ENCODE measurements around the gene WDR27.

The WDR27 gene

GRCh38 chr6:169589699-169590257 is 112.1 kb downstream of the WDR27 start:
- FAIRE-seq = no peak

- no peak for FAIRE-seq
Measured at GRCh38 chr6:169589293-169589692, 112.5 kb downstream of the WDR27 start.

GRCh38 chr6:169587975-169588374 is 113.9 kb downstream of the WDR27 start:
- FAIRE-seq = no peak

GRCh38 chr6:169583886-169584541 is 117.8 kb downstream of the WDR27 start:
- no peak for FAIRE-seq

- no peak for FAIRE-seq
Measured at GRCh38 chr6:169579407-169580111, 122.3 kb downstream of the WDR27 start.

- no peak for FAIRE-seq
Measured at GRCh38 chr6:169577974-169578373, 123.9 kb downstream of the WDR27 start.

GRCh38 chr6:169577236-169577635 is 124.6 kb downstream of the WDR27 start:
- no peak for FAIRE-seq

GRCh38 chr6:169575821-169576220 is 126.0 kb downstream of the WDR27 start:
- no peak for FAIRE-seq

GRCh38 chr6:169575365-169575764 is 126.5 kb downstream of the WDR27 start:
- no peak for FAIRE-seq

- no peak for FAIRE-seq
Measured at GRCh38 chr6:169574420-169574819, 127.4 kb downstream of the WDR27 start.

- no peak for FAIRE-seq
Measured at GRCh38 chr6:169573883-169574282, 127.9 kb downstream of the WDR27 start.

- no peak for FAIRE-seq
Measured at GRCh38 chr6:169571123-169571962, 130.5 kb downstream of the WDR27 start.

- no peak for FAIRE-seq
Measured at GRCh38 chr6:169568314-169569087, 133.3 kb downstream of the WDR27 start.

- FAIRE-seq = no peak
Measured at GRCh38 chr6:169567819-169568218, 134.0 kb downstream of the WDR27 start.

GRCh38 chr6:169566961-169567750 is 134.7 kb downstream of the WDR27 start:
- FAIRE-seq = no peak

GRCh38 chr6:169566319-169566718 is 135.5 kb downstream of the WDR27 start:
- no peak for FAIRE-seq

GRCh38 chr6:169564453-169565240 is 137.2 kb downstream of the WDR27 start:
- FAIRE-seq = no peak

GRCh38 chr6:169561665-169562064 is 140.2 kb downstream of the WDR27 start:
- no peak for FAIRE-seq

- FAIRE-seq = no peak
Measured at GRCh38 chr6:169559592-169559991, 142.2 kb downstream of the WDR27 start.

GRCh38 chr6:169558774-169559441 is 142.9 kb downstream of the WDR27 start:
- no peak for FAIRE-seq
